Measurements from ENCODE around the gene NOL3. TPM values are rescaled to one million over a fixed set of nuclear protein-coding genes. Genes with fewer than 3 reads are reported as not detected.

The NOL3 gene
- total and polyA plus RNA-seq, 8 donors, result 11.4 to 492 (median 35.3) TPM

DNA sequence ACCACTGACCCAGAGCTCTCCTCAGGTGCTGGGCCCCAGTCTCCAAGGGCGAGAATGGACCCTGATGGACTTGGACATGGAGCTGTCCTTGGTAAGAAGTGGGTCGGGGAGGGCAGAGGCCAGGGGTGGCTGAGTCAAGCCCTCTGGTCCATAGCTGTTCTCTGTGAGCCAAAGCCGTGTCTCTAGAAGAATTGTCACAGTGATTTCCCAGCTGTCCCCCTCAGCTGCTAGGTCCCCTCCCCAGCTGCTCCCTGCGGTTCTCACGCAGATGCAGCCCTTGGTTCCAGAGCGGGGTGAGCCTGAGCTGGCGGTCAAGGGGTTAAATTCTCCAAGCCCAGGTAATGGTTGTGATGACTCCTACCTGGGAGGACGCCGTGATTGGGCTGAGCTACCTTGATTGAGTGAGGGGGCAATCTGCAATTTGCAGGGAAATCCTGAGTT, 1.3 kb upstream of the NOL3 start:
- whole genome bisulfite sequencing, 5 donors, result 44 to 71% (median 69%) methylated on average over 4 to 9 of the region's 9 CpGs
- no peak for TF ChIP-seq EP300 (IDR thresholded peaks at IDR 0.05)
- no peak for TF ChIP-seq POLR2A (IDR thresholded peaks at IDR 0.05)
- TF ChIP-seq POLR2AphosphoS5 (IDR thresholded peaks at IDR 0.05), result no peak
- TF ChIP-seq, protein P1, sequence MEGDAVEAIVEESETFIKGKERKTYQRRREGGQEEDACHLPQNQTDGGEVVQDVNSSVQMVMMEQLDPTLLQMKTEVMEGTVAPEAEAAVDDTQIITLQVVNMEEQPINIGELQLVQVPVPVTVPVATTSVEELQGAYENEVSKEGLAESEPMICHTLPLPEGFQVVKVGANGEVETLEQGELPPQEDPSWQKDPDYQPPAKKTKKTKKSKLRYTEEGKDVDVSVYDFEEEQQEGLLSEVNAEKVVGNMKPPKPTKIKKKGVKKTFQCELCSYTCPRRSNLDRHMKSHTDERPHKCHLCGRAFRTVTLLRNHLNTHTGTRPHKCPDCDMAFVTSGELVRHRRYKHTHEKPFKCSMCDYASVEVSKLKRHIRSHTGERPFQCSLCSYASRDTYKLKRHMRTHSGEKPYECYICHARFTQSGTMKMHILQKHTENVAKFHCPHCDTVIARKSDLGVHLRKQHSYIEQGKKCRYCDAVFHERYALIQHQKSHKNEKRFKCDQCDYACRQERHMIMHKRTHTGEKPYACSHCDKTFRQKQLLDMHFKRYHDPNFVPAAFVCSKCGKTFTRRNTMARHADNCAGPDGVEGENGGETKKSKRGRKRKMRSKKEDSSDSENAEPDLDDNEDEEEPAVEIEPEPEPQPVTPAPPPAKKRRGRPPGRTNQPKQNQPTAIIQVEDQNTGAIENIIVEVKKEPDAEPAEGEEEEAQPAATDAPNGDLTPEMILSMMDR (IDR thresholded peaks at IDR 0.05), result no peak
- Histone ChIP-seq H3K36me3 (no peaks in the 10 kb centered on the region), H3K27me3 (peaks cover 0 to 62% (median 12%) of the 10 kb centered on the region in 3 donors), H3K4me3 (no peak overlapping the region), H3K9me3 (no peaks in the 10 kb centered on the region), H3K4me1 (peaks cover 46 to 69% (median 60%) of the 10 kb centered on the region in 4 donors), H3K27ac (peak overlapping the region in 4 of 5 donors; percentile 86 to 91 (median 88))
- no peak for DNase-seq
- intact Hi-C loops (cut with DNase I; ENCODE audit: low total_unique reads), result no loop called here

DNA sequence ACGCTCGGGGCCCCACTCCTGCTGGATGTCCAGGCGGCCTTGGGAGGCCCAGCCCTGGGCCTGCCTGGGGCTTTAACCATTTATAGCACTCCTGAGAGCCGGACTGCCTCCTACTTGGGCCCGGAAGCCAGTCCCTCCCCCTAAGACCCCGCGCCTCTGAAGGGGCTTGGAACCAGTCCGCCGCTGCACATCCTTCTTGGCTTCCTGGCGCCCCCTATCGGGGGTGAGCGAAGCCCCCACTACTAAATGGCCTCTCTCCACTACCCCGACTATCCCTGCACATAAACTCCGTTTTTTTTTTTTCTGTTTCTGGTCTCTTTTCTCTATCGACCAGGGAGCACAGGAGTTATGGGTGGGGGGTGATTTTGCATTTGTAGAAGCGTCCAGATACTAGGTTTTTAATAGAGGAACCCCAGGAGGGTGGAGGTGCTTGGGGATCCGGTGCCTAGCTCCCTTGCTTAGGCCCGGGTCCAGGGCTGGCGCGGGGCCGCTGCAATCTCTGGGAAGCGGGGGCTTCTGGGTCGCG, 633 bp upstream of the NOL3 start:
- intact Hi-C loops (cut with DNase I; ENCODE audit: low total_unique reads), result no loop called here
- no peak for TF ChIP-seq POLR2AphosphoS5 (IDR thresholded peaks at IDR 0.05)
- TF ChIP-seq, protein P1 (IDR thresholded peaks at IDR 0.05), result peak in 3 of 7 experiments; percentile 18 to 37 (median 30)
- Histone ChIP-seq H3K27me3 (peaks cover 0 to 62% (median 9%) of the 10 kb centered on the region in 3 donors), H3K9me3 (no peaks in the 10 kb centered on the region), H3K36me3 (no peaks in the 10 kb centered on the region), H3K4me1 (peaks cover 46 to 69% (median 60%) of the 10 kb centered on the region in 4 donors), H3K27ac (peak overlapping the region; percentile 47 to 91 (median 88)), H3K4me3 (peak overlapping the region; percentile 43 to 55 (median 49))
- WGBS, 5 donors, result 10 to 19% (median 18%) methylated on average over 22 to 24 of the region's 24 CpGs
- DNase-seq, result peak in 1 of 2 donors; percentile 70

DNA sequence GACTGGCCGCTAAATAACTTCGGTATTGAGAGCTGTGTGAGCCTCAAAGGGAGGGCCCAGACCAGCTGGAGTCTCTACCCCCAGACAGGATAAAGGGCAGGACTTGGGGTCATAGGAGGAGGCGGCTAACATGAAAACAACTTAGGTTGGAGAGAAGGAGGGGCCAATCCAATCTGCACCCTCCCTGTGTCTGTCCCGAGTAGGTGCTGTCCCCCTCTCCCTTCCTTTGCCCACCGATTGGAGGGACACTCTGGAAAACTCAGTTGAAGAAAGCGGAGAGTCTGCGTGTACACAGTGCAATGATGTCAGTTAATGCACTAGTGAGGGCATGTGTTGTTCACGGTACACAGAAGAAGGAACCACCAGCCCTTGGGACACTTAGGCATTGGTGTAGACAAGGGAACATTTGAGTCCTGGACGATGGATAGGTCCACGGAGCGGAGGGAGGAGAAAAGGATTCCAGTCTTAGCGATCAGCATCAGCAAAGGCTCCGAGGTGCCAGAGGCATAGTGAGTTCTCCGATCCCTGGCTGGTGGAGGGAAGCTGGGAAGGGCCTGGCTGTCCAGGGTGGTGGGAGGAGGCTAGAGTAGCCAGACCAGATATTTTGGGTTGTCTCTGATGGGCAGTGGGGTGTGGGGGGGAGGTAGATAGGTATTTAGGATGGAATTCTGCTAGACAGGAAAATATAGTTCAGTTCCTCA, 761 bp downstream of the NOL3 start:
- peak in 1 of 2 donors; percentile 56 for DNase-seq
- Histone ChIP-seq H3K4me3 (peak overlapping the region; percentile 43 to 55 (median 49)), H3K27me3 (peaks cover 0 to 52% (median 0%) of the 10 kb centered on the region in 3 donors), H3K9me3 (no peaks in the 10 kb centered on the region), H3K4me1 (peaks cover 40 to 63% (median 53%) of the 10 kb centered on the region in 4 donors), H3K27ac (peak overlapping the region; percentile 85 to 91 (median 88)), H3K36me3 (peaks cover 0 to 3% (median 0%) of the 10 kb centered on the region in 4 donors)
- intact Hi-C loops (cut with DNase I; ENCODE audit: low total_unique reads), result no loop called here
- 39 to 46% (median 44%) methylated on average over 14 of the region's 14 CpGs for WGBS, 5 donors
- TF ChIP-seq, protein P1 (IDR thresholded peaks at IDR 0.05), result no peak
- TF ChIP-seq EP300 (IDR thresholded peaks at IDR 0.05) (no peak), POLR2AphosphoS5 (IDR thresholded peaks at IDR 0.05) (no peak), POLR2A (IDR thresholded peaks at IDR 0.05) (no peak)

DNA sequence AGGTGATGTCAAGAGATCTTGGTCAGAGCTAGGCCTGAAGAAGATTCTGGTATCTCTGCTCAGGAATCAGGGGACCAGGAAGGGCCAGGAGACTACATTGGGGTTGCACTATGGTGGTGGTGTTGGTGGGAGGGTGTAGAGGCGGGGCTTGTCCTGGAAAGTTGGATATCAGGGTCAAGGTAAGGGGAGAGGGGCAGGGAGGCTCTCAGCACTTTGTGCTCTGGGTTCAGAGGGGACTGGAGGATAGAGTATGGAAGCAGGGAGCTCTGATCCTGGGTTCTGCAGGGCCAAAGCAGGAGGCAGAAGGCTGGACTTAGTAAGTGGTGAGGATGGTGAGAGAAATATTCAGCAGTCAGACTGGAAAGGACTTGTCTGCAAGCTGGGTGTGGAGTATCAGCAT, 3.0 kb downstream of the NOL3 start:
- peaks cover 48 to 77% (median 64%) of the 10 kb centered on the region in 4 donors for H3K4me1 ChIP-seq
- WGBS, 5 donors, result 78 to 94% (median 86%) methylated on average over 1 of the region's 1 CpG
- peak overlapping the region; percentile 43 to 52 (median 49) for H3K4me3 ChIP-seq

More for the DNA sequence above, 3.0 kb downstream of the NOL3 start:
- Histone ChIP-seq H3K27me3 (peaks cover 0 to 38% (median 0%) of the 10 kb centered on the region in 3 donors), H3K36me3 (peaks cover 0 to 7% (median 1%) of the 10 kb centered on the region in 4 donors), H3K9me3 (no peaks in the 10 kb centered on the region), H3K27ac (peak overlapping the region; percentile 63 to 92 (median 89))
- TF ChIP-seq, protein P1 (IDR thresholded peaks at IDR 0.05), result no peak
- TF ChIP-seq POLR2A (IDR thresholded peaks at IDR 0.05) (no peak), EP300 (IDR thresholded peaks at IDR 0.05) (no peak), POLR2AphosphoS5 (IDR thresholded peaks at IDR 0.05) (no peak)
- no peak for DNase-seq
- intact Hi-C loops (cut with DNase I; ENCODE audit: low total_unique reads), result no loop called here
